Astrocyte of the cerebellum (primary cell): Measurements from ENCODE around the gene MCM7.
"Not testable (repeated sequence)": the region's sequence is repeated elsewhere in the genome, so short reads cannot be mapped to it uniquely, and the experiment has no call there.

Experiments used
- DNase-seq: peaks from one replicate; pipeline ENCODE4 v3.0.0-alpha.2; 2011; ENCODE audit warnings: low read depth
- H3K4me3 ChIP-seq: 2 replicates; pipeline ENCODE4 v1.5.1; 2011; ENCODE audit warnings: mild to moderate bottlenecking, low read depth, low read length, moderate library complexity
- in situ Hi-C: cut with HindIII; loops from 2 replicates; pipeline ENCODE4 v1.10.0; 2017; ENCODE audit warnings: low sequenced_read_pairs
- TF ChIP-seq, protein P1 (sequence below): IDR thresholded peaks from 2 replicates; pipeline ENCODE4 v1.5.1; 2012; ENCODE audit warnings: low read length, low read depth, moderate library complexity, mild to moderate bottlenecking; ENCODE audit errors: missing control alignments

The MCM7 gene

DNA sequence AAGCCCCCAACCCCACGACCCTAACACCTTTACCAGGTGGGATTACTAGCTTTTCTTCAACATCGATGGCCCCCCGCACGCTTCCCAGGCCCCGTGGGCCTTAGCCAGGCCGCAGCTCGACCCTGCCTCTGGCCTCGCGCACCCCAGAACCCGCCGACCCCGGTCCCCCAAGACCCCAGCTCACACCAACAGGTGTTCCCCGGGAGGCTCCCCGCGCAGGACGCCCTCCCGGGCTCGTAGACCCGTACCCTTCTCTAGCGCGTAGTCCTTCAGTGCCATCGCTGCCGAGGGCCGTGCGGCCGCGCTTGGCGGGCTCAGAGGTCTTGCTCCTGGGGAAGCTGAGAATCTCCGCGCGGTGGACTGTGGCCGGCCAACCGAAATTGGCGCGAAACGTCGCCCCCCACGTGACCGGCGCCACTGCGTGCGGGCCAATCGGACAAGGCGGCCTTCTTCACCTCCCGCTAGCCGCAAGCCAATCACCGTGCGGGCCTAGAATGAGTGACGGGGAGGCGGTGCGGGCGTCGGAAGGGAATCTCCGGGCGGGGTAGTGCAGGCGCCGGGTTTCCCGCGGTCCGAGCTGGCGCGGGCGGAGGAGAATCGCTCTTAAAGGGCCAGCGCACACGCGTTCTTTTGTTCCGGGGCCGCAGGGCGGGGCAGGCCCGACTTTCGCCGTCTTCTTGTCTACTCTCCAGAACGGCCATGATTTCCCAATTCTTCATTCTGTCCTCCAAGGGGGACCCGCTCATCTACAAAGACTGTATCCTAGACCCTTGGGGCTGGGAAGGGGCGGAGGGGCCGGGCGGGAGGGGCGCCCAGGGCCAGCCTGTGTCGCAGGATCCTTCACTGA, at the start of gene MCM7, which contains the start of gene AP4M1:
Gene MCM7, minus strand, starts transcription at position 382 of the 847 bp plus-strand sequence. Its CDS starts 103 bp downstream, at position 279.
Gene AP4M1, plus strand, starts transcription at position 628 of the 847 bp plus-strand sequence. Its CDS starts 72 bp downstream, at position 700.
- H3K4me3 ChIP-seq = peak within 1 kb of the TSS; percentile 85
- peak; percentile 97 for DNase-seq
- TF ChIP-seq, protein P1, sequence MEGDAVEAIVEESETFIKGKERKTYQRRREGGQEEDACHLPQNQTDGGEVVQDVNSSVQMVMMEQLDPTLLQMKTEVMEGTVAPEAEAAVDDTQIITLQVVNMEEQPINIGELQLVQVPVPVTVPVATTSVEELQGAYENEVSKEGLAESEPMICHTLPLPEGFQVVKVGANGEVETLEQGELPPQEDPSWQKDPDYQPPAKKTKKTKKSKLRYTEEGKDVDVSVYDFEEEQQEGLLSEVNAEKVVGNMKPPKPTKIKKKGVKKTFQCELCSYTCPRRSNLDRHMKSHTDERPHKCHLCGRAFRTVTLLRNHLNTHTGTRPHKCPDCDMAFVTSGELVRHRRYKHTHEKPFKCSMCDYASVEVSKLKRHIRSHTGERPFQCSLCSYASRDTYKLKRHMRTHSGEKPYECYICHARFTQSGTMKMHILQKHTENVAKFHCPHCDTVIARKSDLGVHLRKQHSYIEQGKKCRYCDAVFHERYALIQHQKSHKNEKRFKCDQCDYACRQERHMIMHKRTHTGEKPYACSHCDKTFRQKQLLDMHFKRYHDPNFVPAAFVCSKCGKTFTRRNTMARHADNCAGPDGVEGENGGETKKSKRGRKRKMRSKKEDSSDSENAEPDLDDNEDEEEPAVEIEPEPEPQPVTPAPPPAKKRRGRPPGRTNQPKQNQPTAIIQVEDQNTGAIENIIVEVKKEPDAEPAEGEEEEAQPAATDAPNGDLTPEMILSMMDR = no peak
- in situ Hi-C loops = no loop called here

DNA sequence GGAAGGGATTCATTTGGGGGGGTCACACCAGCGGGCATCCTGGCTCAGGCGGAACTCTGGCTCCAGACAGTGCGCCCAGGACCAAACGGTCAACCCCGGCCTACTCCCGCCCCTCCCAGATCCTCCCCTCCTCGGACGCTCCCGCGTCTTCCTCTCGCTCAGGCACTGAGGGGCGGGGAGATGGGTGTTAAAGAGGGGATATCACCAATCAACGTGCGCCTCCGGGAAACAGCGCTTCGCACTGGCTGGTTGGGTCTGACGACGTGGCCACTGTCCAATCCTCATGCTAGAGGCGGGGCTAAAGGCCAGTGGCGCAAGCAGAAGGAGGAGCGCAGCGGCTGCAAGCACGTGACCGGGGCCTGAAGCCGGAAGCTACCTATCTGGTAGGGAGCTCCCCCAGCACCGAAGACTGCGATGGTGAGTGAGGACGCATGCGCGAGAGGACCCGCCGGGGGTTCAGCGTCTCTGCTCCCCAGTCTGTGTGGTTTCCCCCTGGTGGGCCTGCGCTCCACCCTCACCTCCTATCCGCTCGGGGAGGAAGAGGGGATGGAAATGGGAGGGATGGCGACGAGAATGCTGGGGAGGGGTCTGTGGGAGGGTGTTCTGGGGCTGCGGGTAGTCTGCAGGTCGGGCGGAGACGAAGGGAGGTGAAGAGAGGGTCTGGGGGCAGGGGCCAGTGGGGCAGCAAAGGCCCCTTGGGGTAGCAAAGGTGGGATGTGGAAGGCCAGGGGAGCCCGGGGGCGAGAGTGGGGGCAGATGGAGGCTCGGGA, 47.5 kb upstream of the MCM7 start, which contains the start of gene LAMTOR4:
Gene LAMTOR4, plus strand, starts transcription at position 360 of the 770 bp plus-strand sequence. Its CDS starts 55 bp downstream, at position 415.
- H3K4me3 ChIP-seq = peak within 1 kb of the TSS; percentile 99
- DNase-seq = peak; percentile 98
- TF ChIP-seq, protein P1 = no peak
- in situ Hi-C loops = no loop called here

DNA sequence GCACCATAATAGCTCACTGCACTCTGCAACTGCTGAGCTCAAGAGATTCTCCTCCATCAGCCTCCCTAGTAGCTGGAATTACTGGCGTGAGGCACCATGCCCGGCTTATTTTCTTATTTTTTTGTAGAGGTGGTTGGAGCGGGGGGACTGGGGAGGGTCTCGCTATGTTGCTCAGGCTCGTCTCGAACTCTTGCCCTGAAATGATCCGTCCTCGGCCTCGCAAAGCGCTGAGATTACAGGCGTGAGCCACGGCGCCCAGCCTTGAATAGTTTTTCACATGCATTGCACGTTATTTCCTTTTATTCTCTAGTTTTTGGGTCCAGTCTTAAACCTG, 47.0 kb upstream of the MCM7 start:
- in situ Hi-C loops = no loop called here
- peak overlapping the region; percentile 99 for H3K4me3 ChIP-seq
- no peak for DNase-seq
- TF ChIP-seq, protein P1 = no peak

DNA sequence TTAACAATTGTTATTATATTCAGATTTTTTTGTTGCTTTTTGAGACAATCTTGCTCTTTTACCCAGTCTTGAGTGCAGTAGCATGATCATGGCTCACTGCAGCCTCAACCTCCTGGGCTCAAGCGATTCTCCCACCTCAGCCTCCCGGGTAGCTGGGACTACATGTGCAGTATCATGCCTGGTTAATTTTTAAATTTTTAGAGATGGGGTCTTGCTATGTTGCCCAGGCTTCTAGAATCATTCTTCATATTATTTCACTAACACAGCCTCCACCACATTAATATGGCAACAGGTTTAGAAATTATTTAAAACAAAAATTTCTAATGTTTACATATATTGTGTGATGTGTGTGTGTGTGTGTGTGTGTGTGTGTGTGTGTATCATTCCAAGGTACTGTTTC, 46.1 kb upstream of the MCM7 start:
- no peak overlapping the region for H3K4me3 ChIP-seq
- in situ Hi-C loops = no loop called here
- no peak for DNase-seq
- TF ChIP-seq, protein P1 = no peak

DNA sequence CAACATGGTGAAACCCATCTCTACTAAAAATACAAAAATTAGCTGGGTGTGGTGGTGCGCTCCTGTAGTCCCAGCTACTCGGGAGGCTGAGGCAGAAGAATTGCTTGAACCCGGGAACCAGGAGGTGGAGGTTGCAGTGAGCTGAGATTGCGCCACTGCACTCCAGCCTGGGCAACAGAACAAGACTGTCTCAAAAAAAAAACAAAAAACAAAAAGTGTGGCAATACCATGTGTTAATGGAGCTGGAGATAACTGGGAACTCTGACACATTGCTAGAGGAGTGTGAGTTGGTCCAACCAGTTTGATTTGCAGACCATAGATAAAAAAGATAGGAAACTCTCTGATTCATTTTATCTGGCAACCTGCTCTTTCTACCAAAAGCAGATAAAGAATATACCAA, 45.2 kb upstream of the MCM7 start:
- DNase-seq, H3K4me3 ChIP-seq, in situ Hi-C loops: not testable (repeated sequence)

DNA sequence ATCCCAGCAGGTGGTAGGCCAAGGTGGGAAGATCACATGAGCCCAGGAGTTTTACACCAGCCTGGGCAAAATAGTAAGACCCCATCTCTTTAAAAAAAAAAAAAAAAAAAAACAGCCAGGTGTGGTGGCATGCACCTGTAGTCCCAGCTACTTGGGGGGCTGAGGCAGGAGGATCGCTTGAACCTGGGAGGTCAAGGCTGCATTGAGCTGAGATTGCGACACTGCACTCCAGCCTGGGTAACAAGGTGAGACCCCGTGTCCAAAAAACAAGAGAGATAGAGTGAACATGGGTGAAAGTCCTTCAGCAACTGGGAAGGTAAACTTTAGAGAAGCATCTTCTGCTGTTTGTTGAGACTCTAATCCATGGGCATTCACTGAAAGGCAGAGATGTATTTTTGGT, 41.3 kb upstream of the MCM7 start:
- TF ChIP-seq, protein P1 = no peak
- no peak for DNase-seq
- in situ Hi-C loops = no loop called here
- no peak overlapping the region for H3K4me3 ChIP-seq
